Heart right ventricle (tissue), 16 donors: ENCODE measurements around the gene MRPL32. TPM values are rescaled to one million over a fixed set of nuclear protein-coding genes. Genes with fewer than 3 reads are reported as not detected.

ENCODE experiments used
- ATAC-seq, 8 donors: fragments of 200-7000 bp; cut with Tn5 transposase; one replicate each; pipeline ENCODE4 v1.9.1; 2020; ENCODE audit warnings: mild to moderate bottlenecking in 8 of 8, moderate library complexity in 8 of 8, moderate number of reproducible peaks in 1 of 8
- DNase-seq, 2 donors: peaks; one replicate each; pipeline ENCODE4 v3.0.0-alpha.2; 2020
- H3K27ac ChIP-seq, 10 donors: fragments of 200-600 bp; sonication (generic) in 2 of 10; one replicate each; pipeline versions ENCODE4 v1.5.0 to v1.8.0; 2020 to 2022; ENCODE audit warnings: mild to moderate bottlenecking in 3 of 10
- H3K27me3 ChIP-seq, 7 donors: fragments of 200-600 bp; one replicate each; pipeline ENCODE4 v1.8.0; 2021 to 2022; ENCODE audit warnings: mild to moderate bottlenecking in 2 of 7
- H3K36me3 ChIP-seq, 9 donors: fragments of 200-600 bp; sonication (generic) in 1 of 9; one replicate each; pipeline versions ENCODE4 v1.5.0 to v1.8.0; 2020 to 2022; ENCODE audit warnings: mild to moderate bottlenecking in 2 of 9
- H3K4me1 ChIP-seq, 9 donors: fragments of 200-600 bp; sonication (generic) in 1 of 9; one replicate each; pipeline versions ENCODE4 v1.5.0 to v1.8.0; 2020 to 2022; ENCODE audit warnings: mild to moderate bottlenecking in 4 of 9
- H3K4me3 ChIP-seq, 10 donors: fragments of 200-600 bp; sonication (generic) in 2 of 10; one replicate each; pipeline versions ENCODE4 v1.5.0 to v1.8.0; 2020 to 2022; ENCODE audit warnings: mild to moderate bottlenecking in 7 of 10, moderate library complexity in 2 of 10
- H3K9me3 ChIP-seq, 11 donors: fragments of 200-600 bp in 10 of 11; sonication (generic) in 2 of 11; one replicate each; pipeline versions ENCODE4 v1.5.0 to v1.8.0; 2013 to 2022; ENCODE audit warnings: mild to moderate bottlenecking in 2 of 11, control low read depth in 1 of 11, moderate library complexity in 1 of 11
- CTCF ChIP-seq, 9 donors: fragments of 200-600 bp; sonication (generic) in 2 of 9; IDR thresholded peaks; one replicate each; pipeline versions ENCODE4 v1.5.0 to v1.8.0; 2021 to 2022; ENCODE audit warnings: antibody characterized with exemption in 9 of 9, mild to moderate bottlenecking in 5 of 9, moderate library complexity in 1 of 9
- WGBS, 2 donors: extraction: QIAGEN DNeasy Blood & Tissue Kit; methylation state at CpG; one replicate each; pipeline ENCODE4 v1.1.7; 2013; ENCODE audit warnings: inconsistent platforms in 1 of 2; 5-methylcytosine and 5-hydroxymethylcytosine counted together
- intact Hi-C, 10 donors: fragments of 100-400 bp; cut with DNase I; formaldehyde crosslinking; loops; one replicate each; pipeline versions ENCODE4 v1.11.1 to v1.14.2; 2022
- polyA plus RNA-seq, 2 donors: library from polyadenylated mRNA; stranded (reverse); fragments of 200-250 nt; gene quantifications; one replicate each; pipeline ENCODE4 v1.2.3, GENCODE V29; 2013
- total RNA-seq, 10 donors: library from RNA; stranded (reverse); fragmentation: NEBNext Ultra II Directional in 3 of 10; extraction: Animal tissue kit (Norgen Biotek cat#: 25700) in 3 of 10; gene quantifications; one replicate each; pipeline versions ENCODE4 v1.2.1 to v1.2.4, GENCODE V29; 2021 to 2023
- donor health status: Arrhythmogenic right ventricular cardiomyopathy.
- donor health status: ischemic (EF 13 %, LVEDD 7.1; RV severe dilation, severe dysfunction).
- donor health status: healthy with polysubstance abuse.
- donor health status: DM: no; HTN: yes; CAD: no.
- donor health status: DM: no; HTN: no; CAD: no.
- donor health status: ischemic (EF 25% LVEDD 6.9; RV normal size, moderate dysfunction).
- donor health status: ischemic (EF 25% LVEDD 5.7; RV mildly dilated, moderate dysfunction).
- donor health status: healthy.
- donor health status: DM: yes; HTN: yes; CAD: no.
- donor health status: Ischemic cardiomyopathy.
- donor health status: ischemic (EF 35%, LVEDD 5.7; RV mildly dilated, moderate dysfunction).
- donor health status: nonischemic (EF 11% LVEDD 7.7; RV severe dilation, severe dysfunction).
- donor health status: DM: yes; HTN: yes; CAD: no.
- donor health status: PGD.
- donor health status: ischemic (EF 29% LVEDD 5.4; RV normal size, mild dysfunction).
- donor health status: nonischemic (EF 23%, LVEDD 6.1; RV moderate dilation, normal function).

The MRPL32 gene
- total and polyA plus RNA-seq, 12 donors, result 45.7 to 99.2 (median 59.1) TPM

- Histone ChIP-seq H3K27me3 (no peaks in the 10 kb centered on the region), H3K4me1 (peaks cover 0 to 11% (median 0%) of the 10 kb centered on the region in 9 donors), H3K9me3 (no peaks in the 10 kb centered on the region), H3K27ac (no peak overlapping the region), H3K36me3 (peaks cover 0 to 100% (median 62%) of the 10 kb centered on the region in 9 donors), H3K4me3 (no peak overlapping the region)
- intact Hi-C loops, result no loop called here
- no peak for TF ChIP-seq CTCF (IDR thresholded peaks at IDR 0.05)
- DNase-seq (no peak), ATAC-seq (no peak)
- WGBS, 2 donors, result 92 to 95% methylated on average over 3 of the region's 3 CpGs
Observed at GRCh38 chr7:42922017-42922753, 10.0 kb upstream of the MRPL32 start.

GRCh38 chr7:42924223-42924838, 7.8 kb upstream of the MRPL32 start:
- no peak for DNase-seq
- 90 to 97% methylated on average over 5 of the region's 5 CpGs for WGBS, 2 donors
- H3K4me1 ChIP-seq, result peaks cover 0 to 31% (median 9%) of the 10 kb centered on the region in 9 donors
- no peaks in the 10 kb centered on the region for H3K9me3 ChIP-seq
- H3K4me3 ChIP-seq, result no peak overlapping the region
- TF ChIP-seq CTCF (IDR thresholded peaks at IDR 0.05), result no peak
- intact Hi-C loops, result no loop called here
- H3K27me3 ChIP-seq, result no peaks in the 10 kb centered on the region
- ATAC-seq, result no peak
- H3K27ac ChIP-seq, result no peak overlapping the region
- H3K36me3 ChIP-seq, result peaks cover 0 to 87% (median 57%) of the 10 kb centered on the region in 9 donors

- no peaks in the 10 kb centered on the region for H3K27me3 ChIP-seq
- H3K4me3 ChIP-seq, result no peak overlapping the region
- intact Hi-C loops, result no loop called here
- no peak for TF ChIP-seq CTCF (IDR thresholded peaks at IDR 0.05)
- WGBS, 2 donors, result 86 to 97% methylated on average over 1 of the region's 1 CpG
- H3K9me3 ChIP-seq, result no peaks in the 10 kb centered on the region
- ATAC-seq (no peak), DNase-seq (no peak)
- H3K36me3 ChIP-seq, result peaks cover 0 to 74% (median 50%) of the 10 kb centered on the region in 9 donors
- H3K4me1 ChIP-seq, result peaks cover 0 to 44% (median 22%) of the 10 kb centered on the region in 9 donors
- H3K27ac ChIP-seq, result no peak overlapping the region
Observed at GRCh38 chr7:42925630-42926029, 6.5 kb upstream of the MRPL32 start.

GRCh38 chr7:42926204-42926603, 6.0 kb upstream of the MRPL32 start:
- WGBS, 2 donors, result 89 to 91% methylated on average over 5 of the region's 5 CpGs
- H3K36me3 ChIP-seq, result peaks cover 0 to 68% (median 45%) of the 10 kb centered on the region in 9 donors
- intact Hi-C loops, result no loop called here

More at GRCh38 chr7:42926204-42926603, 6.0 kb upstream of the MRPL32 start:
- ATAC-seq (no peak), DNase-seq (no peak)
- no peak for TF ChIP-seq CTCF (IDR thresholded peaks at IDR 0.05)
- no peaks in the 10 kb centered on the region for H3K27me3 ChIP-seq
- no peaks in the 10 kb centered on the region for H3K9me3 ChIP-seq
- H3K4me1 ChIP-seq, result peaks cover 0 to 50% (median 28%) of the 10 kb centered on the region in 9 donors
- H3K27ac ChIP-seq, result no peak overlapping the region
- H3K4me3 ChIP-seq, result no peak overlapping the region
